WTC11 (cell line): ENCODE data around the gene RALBP1. TPM values are rescaled to one million over a fixed set of nuclear protein-coding genes. Genes with fewer than 3 reads are reported as not detected.
A peak's percentile ranks its signal among the peaks of the same experiment; 100 is the strongest.

Experiments
- ATAC-seq: fragments of 200-7000 bp; cut with Tn5 transposase; 2 replicates; pipeline ENCODE4 v1.10.0; 2021; ENCODE audit warnings: mild to moderate bottlenecking, moderate library complexity
- CTCF ChIA-PET: fragments of 300-600 bp; sonication (Branson Sonifier 250); formaldehyde crosslinking; loops from one replicate; lab custom pipeline; 2021; ENCODE audit warnings: antibody characterized with exemption; lab: Charles Lee
- POLR2A ChIA-PET: fragments of 350-600 bp; sonication (Branson Sonifier 250); formaldehyde crosslinking; loops from one replicate; lab custom pipeline; 2021; ENCODE audit warnings: antibody characterized with exemption; lab: Charles Lee
- DNase-seq: peaks from one replicate; pipeline ENCODE4 v3.0.0; 2021; ENCODE audit warnings: low spot score
- H3K27ac Mint-ChIP-seq: 2 replicates; pipeline ENCODE4 v1.8.0; 2021; ENCODE audit warnings: mixed read lengths
- H3K27me3 Mint-ChIP-seq: 2 replicates; pipeline ENCODE4 v1.8.0; 2021; ENCODE audit warnings: low read depth, mild to moderate bottlenecking, moderate library complexity, mixed read lengths
- H3K36me3 Mint-ChIP-seq: 2 replicates; pipeline ENCODE4 v1.8.0; 2021; ENCODE audit warnings: mixed read lengths
- H3K4me1 Mint-ChIP-seq: 2 replicates; pipeline ENCODE4 v1.8.0; 2022; ENCODE audit warnings: mixed read lengths
- H3K4me3 Mint-ChIP-seq: 2 replicates; pipeline ENCODE4 v1.8.0; 2021; ENCODE audit warnings: mild to moderate bottlenecking, moderate library complexity, mixed read lengths
- H3K9me3 Mint-ChIP-seq: 2 replicates; pipeline ENCODE4 v1.8.0; 2021; ENCODE audit warnings: mixed read lengths
- AR ChIP-seq: fragments of 250-450 bp; sonication (Bioruptor Pico); IDR thresholded peaks from 2 replicates; pipeline ENCODE4 v1.9.0; 2021; ENCODE audit warnings: mild to moderate bottlenecking
- GRHL2 ChIP-seq: fragments of 250-450 bp; sonication (Bioruptor Pico); IDR thresholded peaks from 2 replicates; pipeline ENCODE4 v1.8.0; 2022; ENCODE audit warnings: mild to moderate bottlenecking, moderate library complexity; ENCODE audit not compliant: insufficient replicate concordance, severe bottlenecking
- GTF2I ChIP-seq: fragments of 250-450 bp; sonication (Bioruptor Pico); conservative IDR thresholded peaks from 2 replicates; pipeline ENCODE4 v1.4.0; 2021; ENCODE audit warnings: mild to moderate bottlenecking
- JUN ChIP-seq: sonication (generic); formaldehyde crosslinking; IDR thresholded peaks from 2 replicates; pipeline ENCODE4 v1.8.0; 2023; ENCODE audit warnings: mild to moderate bottlenecking, missing genetic modification reagents
- NR1H2 ChIP-seq: sonication (generic); formaldehyde crosslinking; IDR thresholded peaks from 2 replicates; pipeline ENCODE4 v1.9.0; 2021; ENCODE audit warnings: mild to moderate bottlenecking, moderate library complexity, missing genetic modification reagents
- PRDM15 ChIP-seq: sonication (generic); formaldehyde crosslinking; IDR thresholded peaks from 2 replicates; pipeline ENCODE4 v1.8.0; 2022; ENCODE audit warnings: missing genetic modification reagents
- PREB ChIP-seq: sonication (generic); formaldehyde crosslinking; IDR thresholded peaks from 2 replicates; pipeline ENCODE4 v1.8.1; 2022; ENCODE audit warnings: mild to moderate bottlenecking, missing genetic modification reagents, moderate library complexity, borderline replicate concordance
- SOX15 ChIP-seq: fragments of 250-450 bp; sonication (Bioruptor Pico); IDR thresholded peaks from 2 replicates; pipeline ENCODE4 v1.9.0; 2021; ENCODE audit warnings: mild to moderate bottlenecking
- TCF7 ChIP-seq: sonication (generic); formaldehyde crosslinking; IDR thresholded peaks from 2 replicates; pipeline ENCODE4 v1.8.0; 2022; ENCODE audit warnings: mild to moderate bottlenecking, low read depth, missing genetic modification reagents, moderate library complexity
- ZNF396 ChIP-seq: fragments of 250-450 bp; sonication (Bioruptor Pico); IDR thresholded peaks from 2 replicates; pipeline ENCODE4 v1.8.0; 2021; ENCODE audit warnings: mild to moderate bottlenecking, moderate library complexity, borderline replicate concordance
- ZNF512 ChIP-seq: sonication (generic); formaldehyde crosslinking; IDR thresholded peaks from 2 replicates; pipeline ENCODE4 v1.8.1; 2022; ENCODE audit warnings: missing genetic modification reagents, borderline replicate concordance
- total RNA-seq: library from RNA; stranded (reverse); gene quantifications from 3 replicates; pipeline ENCODE4 v1.2.3, GENCODE V29; 2021

The RALBP1 gene
- total RNA-seq, 1 experiment from 2014 or later = 69.3 TPM

- Mint-ChIP-seq H3K27ac (no peak overlapping the region), H3K9me3 (peaks cover 14% of the 10 kb centered on the region), H3K27me3 (peaks cover 4% of the 10 kb centered on the region; the same call in 1 of the 2 replicates), H3K4me3 (no peak overlapping the region), H3K36me3 (peaks cover 10% of the 10 kb centered on the region), H3K4me1 (0 out of 2 replicates have a peak, but pooled peaks cover 6% of the 10 kb centered on the region)
- DNase-seq (no peak), ATAC-seq (no peak)
- ChIA-PET POLR2A (no interaction called here), CTCF (no interaction called here)
- TF ChIP-seq AR (CRISPR knock-in tag) (no peak), ZNF396 (CRISPR knock-in tag) (no peak), JUN (no peak), PREB (CRISPR knock-in tag) (no peak), TCF7 (CRISPR knock-in tag) (no peak), ZNF512 (CRISPR knock-in tag) (no peak)
Observed at GRCh38 chr18:9455718-9456511, 19.4 kb upstream of the RALBP1 start.

GRCh38 chr18:9466127-9466526 is 9.2 kb upstream of the RALBP1 start:
- POLR2A ChIA-PET = interaction anchor here (0.5 kb wide), 1 partner anchor 34 kb away, joined by 3 read pairs; no protein-coding TSS in a partner anchor
- H3K36me3 Mint-ChIP-seq = peaks cover 20% of the 10 kb centered on the region

More at GRCh38 chr18:9466127-9466526, 9.2 kb upstream of the RALBP1 start:
- ATAC-seq = no peak
- Mint-ChIP-seq H3K27me3 (no peaks in the 10 kb centered on the region), H3K27ac (no peak overlapping the region), H3K4me3 (no peak overlapping the region), H3K9me3 (peaks cover 28% of the 10 kb centered on the region), H3K4me1 (no peaks in the 10 kb centered on the region)
- no peak for DNase-seq
- CTCF ChIA-PET = no interaction called here
- no peak for TF ChIP-seq SOX15 (CRISPR knock-in tag)
- TF ChIP-seq GRHL2 (CRISPR knock-in tag) = no peak
- no peak for TF ChIP-seq PRDM15
- 0 out of 2 replicates have a peak, but pooled peaks have one; percentile 5 for TF ChIP-seq GTF2I
- TF ChIP-seq NR1H2 = no peak
